HepG2 (cell line): ENCODE measurements around the gene BSG. TPM values are rescaled to one million over a fixed set of nuclear protein-coding genes. Genes with fewer than 3 reads are reported as not detected.

Experiments used
- ARNT ChIP-seq: fragments of 450-650 bp; IDR thresholded peaks from 2 replicates; pipeline ENCODE4 v1.6.1; 2017
- ATF2 ChIP-seq: sonication (generic); formaldehyde crosslinking; IDR thresholded peaks from 2 replicates; pipeline ENCODE4 v1.4.0; 2020; ENCODE audit warnings: missing genetic modification reagents
- ATM ChIP-seq: fragments of 450-650 bp; IDR thresholded peaks from 2 replicates; pipeline ENCODE4 v1.7.1; 2017; ENCODE audit warnings: mild to moderate bottlenecking, borderline replicate concordance
- CCDC6 ChIP-seq: sonication (generic); formaldehyde crosslinking; IDR thresholded peaks from 2 replicates; pipeline ENCODE4 v1.8.1; 2022; ENCODE audit warnings: mild to moderate bottlenecking, missing genetic modification reagents, moderate library complexity
- FOXA3 ChIP-seq: IDR thresholded peaks from 2 replicates; pipeline ENCODE4 v1.6.1; 2016; ENCODE audit warnings: missing genetic modification reagents, missing compliant biosample characterization
- FOXM1 ChIP-seq: sonication (generic); formaldehyde crosslinking; IDR thresholded peaks from 2 replicates; pipeline ENCODE4 v1.5.0; 2020; ENCODE audit warnings: missing genetic modification reagents
- GPBP1L1 ChIP-seq: sonication (generic); formaldehyde crosslinking; IDR thresholded peaks from 2 replicates; pipeline ENCODE4 v1.5.0; 2020; ENCODE audit warnings: mild to moderate bottlenecking, missing genetic modification reagents
- HCFC1 ChIP-seq: fragments of 150-350 bp; IDR thresholded peaks from 2 replicates; pipeline ENCODE4 v1.6.1; 2014; ENCODE audit warnings: low read depth, low read length
- HOXA9 ChIP-seq: sonication (generic); formaldehyde crosslinking; IDR thresholded peaks from 2 replicates; pipeline ENCODE4 v1.8.1; 2022; ENCODE audit warnings: missing genetic modification reagents, mild to moderate bottlenecking, moderate library complexity, borderline replicate concordance
- MEIS1 ChIP-seq: sonication (generic); formaldehyde crosslinking; IDR thresholded peaks from 2 replicates; pipeline ENCODE4 v1.9.0; 2021; ENCODE audit warnings: mild to moderate bottlenecking, missing genetic modification reagents, moderate library complexity, borderline replicate concordance
- REPIN1 ChIP-seq: sonication (generic); formaldehyde crosslinking; IDR thresholded peaks from 2 replicates; pipeline ENCODE4 v1.8.0; 2022; ENCODE audit warnings: missing genetic modification reagents, low read depth, mild to moderate bottlenecking, borderline replicate concordance
- SNRNP70 ChIP-seq: fragments of 200-400 bp; formaldehyde crosslinking; IDR thresholded peaks from 2 replicates; pipeline ENCODE4 v1.6.1; 2017; ENCODE audit warnings: mild to moderate bottlenecking, low read depth, low read length, moderate library complexity
- TARDBP ChIP-seq: sonication (generic); formaldehyde crosslinking; IDR thresholded peaks from 2 replicates; pipeline ENCODE4 v1.8.0; 2022; ENCODE audit warnings: mild to moderate bottlenecking, missing genetic modification reagents
- THYN1 ChIP-seq: sonication (generic); formaldehyde crosslinking; IDR thresholded peaks from 2 replicates; pipeline ENCODE4 v1.8.1; 2023; ENCODE audit warnings: low read depth, mild to moderate bottlenecking, moderate library complexity, missing genetic modification reagents, borderline replicate concordance
- ZBTB3 ChIP-seq: sonication (generic); formaldehyde crosslinking; IDR thresholded peaks from 2 replicates; pipeline ENCODE4 v1.4.0; 2020; ENCODE audit warnings: low read depth, mild to moderate bottlenecking, moderate library complexity, missing genetic modification reagents, borderline replicate concordance
- ZNF121 ChIP-seq: sonication (generic); formaldehyde crosslinking; IDR thresholded peaks from 2 replicates; pipeline ENCODE4 v1.5.0; 2020; ENCODE audit warnings: mild to moderate bottlenecking, missing genetic modification reagents
- ZNF260 ChIP-seq: sonication (generic); formaldehyde crosslinking; IDR thresholded peaks from 2 replicates; pipeline ENCODE4 v1.4.0; 2020; ENCODE audit warnings: missing genetic modification reagents, low read depth, mild to moderate bottlenecking, borderline replicate concordance
- ZNF3 ChIP-seq: IDR thresholded peaks from 2 replicates; pipeline ENCODE4 v1.7.0; 2017; ENCODE audit warnings: inconsistent platforms
- ZNF354B ChIP-seq: sonication (generic); formaldehyde crosslinking; IDR thresholded peaks from 2 replicates; pipeline ENCODE4 v1.8.0; 2022; ENCODE audit warnings: mild to moderate bottlenecking, missing genetic modification reagents
- ZNF432 ChIP-seq: sonication (generic); formaldehyde crosslinking; IDR thresholded peaks from 2 replicates; pipeline ENCODE4 v1.5.0; 2020; ENCODE audit warnings: missing genetic modification reagents, mild to moderate bottlenecking, borderline replicate concordance
- ZNF543 ChIP-seq: sonication (generic); formaldehyde crosslinking; IDR thresholded peaks from 2 replicates; pipeline ENCODE4 v1.4.0; 2020; ENCODE audit warnings: mild to moderate bottlenecking, missing genetic modification reagents
- ZNF879 ChIP-seq: sonication (generic); formaldehyde crosslinking; IDR thresholded peaks from 2 replicates; pipeline ENCODE4 v1.8.1; 2023; ENCODE audit warnings: missing genetic modification reagents
- polyA plus RNA-seq, 8 experiments: library from polyadenylated mRNA; depleted of rRNA in 3 of 8; stranded (reverse) in 7 of 8; unstranded in 1 of 8; fragments of >200 nt; fragmentation: Illumina TruSeq in 4 of 8; extraction: Trizol in 4 of 8; gene quantifications; 2 replicates each; pipeline versions ENCODE4 v1.2.1 to v1.2.3, GENCODE V29; 2011 to 2016; ENCODE audit warnings: low read depth in 4 of 8, missing spikeins in 1 of 8, mixed read lengths in 1 of 8; ENCODE audit not compliant: insufficient read depth in 1 of 8
- total RNA-seq, 5 experiments: library from RNA; depleted of rRNA; stranded (reverse); fragments of >200 nt; fragmentation: Illumina TruSeq; extraction: Trizol; gene quantifications; 2 replicates each; pipeline ENCODE4 v1.2.3, GENCODE V29; 2016; ENCODE audit warnings: low read depth in 1 of 5
- TF ChIP-seq, protein P1 (sequence below): sonication (generic); IDR thresholded peaks from 2 replicates; pipeline ENCODE4 v1.6.1; 2016; ENCODE audit warnings: low read depth, borderline replicate concordance
- TF ChIP-seq, protein P2 (sequence below): sonication (generic); formaldehyde crosslinking; IDR thresholded peaks from 2 replicates; pipeline ENCODE4 v1.4.0; 2020; ENCODE audit warnings: missing genetic modification reagents, mild to moderate bottlenecking, borderline replicate concordance

The BSG gene
- total and polyA plus RNA-seq, 2 of the 13 experiments (the other 11 are each of a cell fraction or from before 2014, with no cell fraction given): 309 to 754 TPM

- TF ChIP-seq, protein P1, sequence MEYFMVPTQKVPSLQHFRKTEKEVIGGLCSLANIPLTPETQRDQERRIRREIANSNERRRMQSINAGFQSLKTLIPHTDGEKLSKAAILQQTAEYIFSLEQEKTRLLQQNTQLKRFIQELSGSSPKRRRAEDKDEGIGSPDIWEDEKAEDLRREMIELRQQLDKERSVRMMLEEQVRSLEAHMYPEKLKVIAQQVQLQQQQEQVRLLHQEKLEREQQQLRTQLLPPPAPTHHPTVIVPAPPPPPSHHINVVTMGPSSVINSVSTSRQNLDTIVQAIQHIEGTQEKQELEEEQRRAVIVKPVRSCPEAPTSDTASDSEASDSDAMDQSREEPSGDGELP: peak; percentile 56; the same call in 1 of the 2 replicates
- TF ChIP-seq ZNF543 (CRISPR knock-in tag) (no peak; the same call in 1 of the 2 replicates), SNRNP70 (no peak), THYN1 (CRISPR knock-in tag) (no peak), MEIS1 (0 out of 2 replicates have a peak, but pooled peaks have one; percentile 26), ZBTB3 (CRISPR knock-in tag) (0 out of 2 replicates have a peak, but pooled peaks have one; percentile 31), ZNF3 (CRISPR knock-in tag) (no peak), ATF2 (CRISPR knock-in tag) (no peak; the same call in 1 of the 2 replicates), GPBP1L1 (CRISPR knock-in tag) (no peak), ZNF354B (no peak), ZNF121 (CRISPR knock-in tag) (peak; percentile 61), TARDBP (CRISPR knock-in tag) (no peak), FOXM1 (no peak), REPIN1 (CRISPR knock-in tag) (no peak; the same call in 1 of the 2 replicates), FOXA3 (CRISPR knock-in tag) (no peak), CCDC6 (CRISPR knock-in tag) (no peak), ATM (no peak), ZNF260 (no peak), ARNT (no peak), HCFC1 (no peak), ZNF432 (CRISPR knock-in tag) (no peak), HOXA9 (CRISPR knock-in tag) (no peak), ZNF879 (CRISPR knock-in tag) (0 out of 2 replicates have a peak, but pooled peaks have one; percentile 35)
- TF ChIP-seq, protein P2, sequence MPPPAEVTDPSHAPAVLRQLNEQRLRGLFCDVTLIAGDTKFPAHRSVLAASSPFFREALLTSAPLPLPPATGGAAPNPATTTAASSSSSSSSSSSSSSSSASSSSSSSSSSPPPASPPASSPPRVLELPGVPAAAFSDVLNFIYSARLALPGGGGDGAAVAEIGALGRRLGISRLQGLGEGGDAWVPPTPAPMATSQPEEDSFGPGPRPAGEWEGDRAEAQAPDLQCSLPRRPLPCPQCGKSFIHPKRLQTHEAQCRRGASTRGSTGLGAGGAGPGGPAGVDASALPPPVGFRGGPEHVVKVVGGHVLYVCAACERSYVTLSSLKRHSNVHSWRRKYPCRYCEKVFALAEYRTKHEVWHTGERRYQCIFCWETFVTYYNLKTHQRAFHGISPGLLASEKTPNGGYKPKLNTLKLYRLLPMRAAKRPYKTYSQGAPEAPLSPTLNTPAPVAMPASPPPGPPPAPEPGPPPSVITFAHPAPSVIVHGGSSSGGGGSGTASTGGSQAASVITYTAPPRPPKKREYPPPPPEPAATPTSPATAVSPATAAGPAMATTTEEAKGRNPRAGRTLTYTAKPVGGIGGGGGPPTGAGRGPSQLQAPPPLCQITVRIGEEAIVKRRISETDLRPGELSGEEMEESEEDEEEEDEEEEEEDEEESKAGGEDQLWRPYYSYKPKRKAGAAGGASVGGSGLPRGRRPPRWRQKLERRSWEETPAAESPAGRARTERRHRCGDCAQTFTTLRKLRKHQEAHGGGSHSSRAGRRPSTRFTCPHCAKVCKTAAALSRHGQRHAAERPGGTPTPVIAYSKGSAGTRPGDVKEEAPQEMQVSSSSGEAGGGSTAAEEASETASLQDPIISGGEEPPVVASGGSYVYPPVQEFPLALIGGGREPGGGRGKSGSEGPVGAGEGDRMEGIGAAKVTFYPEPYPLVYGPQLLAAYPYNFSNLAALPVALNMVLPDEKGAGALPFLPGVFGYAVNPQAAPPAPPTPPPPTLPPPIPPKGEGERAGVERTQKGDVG (CRISPR knock-in tag): no peak
These were observed 39.6 kb upstream of the BSG start (continued) for GRCh38 chr19:532561-533363.
